Effector memory CD8-positive, alpha-beta T cell (primary cell): ENCODE data around the gene TRIB2.

Source experiments
- ATAC-seq: fragments of 150-1000 bp; cut with Tn5 transposase; replicated peaks from 2 replicates; pipeline ENCODE4 v1.10.0; 2021; ENCODE audit warnings: mild to moderate bottlenecking, moderate library complexity
- DNase-seq, 3 experiments: peaks; one replicate each; pipeline ENCODE4 v3.0.0; 2021
- H3K27ac Mint-ChIP-seq, 2 donors: one replicate each; pipeline ENCODE4 v1.8.0; 2022; ENCODE audit warnings: mild to moderate bottlenecking in 2 of 2, mixed read lengths in 2 of 2, moderate library complexity in 2 of 2
- H3K27me3 Mint-ChIP-seq, 2 donors: one replicate each; pipeline ENCODE4 v1.8.0; 2022; ENCODE audit warnings: mixed read lengths in 2 of 2
- H3K36me3 Mint-ChIP-seq: one replicate; pipeline ENCODE4 v1.8.0; 2022; ENCODE audit warnings: mild to moderate bottlenecking, moderate library complexity, mixed read lengths; ENCODE audit not compliant: insufficient read depth
- H3K4me1 Mint-ChIP-seq, 2 donors: one replicate each; pipeline ENCODE4 v1.8.0; 2022; ENCODE audit warnings: low read depth in 2 of 2, mixed read lengths in 2 of 2
- H3K4me3 Mint-ChIP-seq, 2 donors: one replicate each; pipeline ENCODE4 v1.8.0; 2022; ENCODE audit warnings: mild to moderate bottlenecking in 2 of 2, mixed read lengths in 2 of 2, moderate library complexity in 2 of 2
- H3K9me3 Mint-ChIP-seq, 2 donors: one replicate each; pipeline ENCODE4 v1.8.0; 2022; ENCODE audit warnings: mixed read lengths in 2 of 2

The TRIB2 gene

GRCh38 chr2:12718711-12719399 is 2.1 kb downstream of the TRIB2 start:
- Mint-ChIP-seq H3K4me1 (peaks cover 56 to 71% of the 10 kb centered on the region in 2 donors), H3K4me3 (peak overlapping the region; percentile 98 to 100), H3K27me3 (no peaks in the 10 kb centered on the region), H3K36me3 (peaks cover 31% of the 10 kb centered on the region), H3K27ac (peak overlapping the region; percentile 96 to 97), H3K9me3 (no peaks in the 10 kb centered on the region)
- no peak for DNase-seq
- ATAC-seq, result no peak

- Mint-ChIP-seq H3K4me1 (peaks cover 56 to 73% of the 10 kb centered on the region in 2 donors), H3K4me3 (peak overlapping the region; percentile 98 to 100), H3K9me3 (no peaks in the 10 kb centered on the region), H3K36me3 (peaks cover 37% of the 10 kb centered on the region), H3K27me3 (no peaks in the 10 kb centered on the region), H3K27ac (peak overlapping the region; percentile 96 to 97)
- no peak for DNase-seq
- no peak for ATAC-seq
Measured at GRCh38 chr2:12719400-12720277, 2.9 kb downstream of the TRIB2 start.

GRCh38 chr2:12720278-12720620 is 3.5 kb downstream of the TRIB2 start:
- Mint-ChIP-seq H3K4me3 (peak overlapping the region; percentile 98 to 100), H3K4me1 (peaks cover 58 to 76% of the 10 kb centered on the region in 2 donors), H3K9me3 (no peaks in the 10 kb centered on the region), H3K27ac (no peak overlapping the region), H3K36me3 (peaks cover 44% of the 10 kb centered on the region), H3K27me3 (no peaks in the 10 kb centered on the region)
- no peak for DNase-seq
- ATAC-seq, result no peak

- ATAC-seq (no peak), DNase-seq (no peak)
- H3K27ac Mint-ChIP-seq, result no peak overlapping the region
- no peaks in the 10 kb centered on the region for H3K27me3 Mint-ChIP-seq
- peaks cover 55 to 73% of the 10 kb centered on the region in 2 donors for H3K4me1 Mint-ChIP-seq
- peaks cover 49% of the 10 kb centered on the region for H3K36me3 Mint-ChIP-seq
- no peaks in the 10 kb centered on the region for H3K9me3 Mint-ChIP-seq
- H3K4me3 Mint-ChIP-seq, result peak overlapping the region; percentile 98 to 100
Measured at GRCh38 chr2:12720754-12721378, 4.1 kb downstream of the TRIB2 start.

GRCh38 chr2:12721566-12722446 is 5.1 kb downstream of the TRIB2 start:
- Mint-ChIP-seq H3K36me3 (peaks cover 47% of the 10 kb centered on the region), H3K4me1 (peaks cover 55 to 73% of the 10 kb centered on the region in 2 donors), H3K4me3 (peak overlapping the region; percentile 98 to 100), H3K27me3 (no peaks in the 10 kb centered on the region), H3K9me3 (no peaks in the 10 kb centered on the region), H3K27ac (peak overlapping the region in 1 of 2 donors; percentile 32)
- DNase-seq (no peak), ATAC-seq (no peak)

- no peaks in the 10 kb centered on the region for H3K9me3 Mint-ChIP-seq
- ATAC-seq (no peak), DNase-seq (no peak)
- peaks cover 64 to 80% of the 10 kb centered on the region in 2 donors for H3K4me1 Mint-ChIP-seq
- peak overlapping the region in 1 of 2 donors; percentile 32 for H3K27ac Mint-ChIP-seq
- H3K36me3 Mint-ChIP-seq, result peaks cover 39% of the 10 kb centered on the region
- peak overlapping the region; percentile 98 to 100 for H3K4me3 Mint-ChIP-seq
- no peaks in the 10 kb centered on the region for H3K27me3 Mint-ChIP-seq
Measured at GRCh38 chr2:12722447-12723316, 5.9 kb downstream of the TRIB2 start.

GRCh38 chr2:12723736-12724463 is 7.2 kb downstream of the TRIB2 start:
- no peak for ATAC-seq
- peaks cover 35% of the 10 kb centered on the region for H3K36me3 Mint-ChIP-seq
- no peak overlapping the region for H3K4me3 Mint-ChIP-seq
- H3K27ac Mint-ChIP-seq, result peak overlapping the region in 1 of 2 donors; percentile 6
- H3K4me1 Mint-ChIP-seq, result peaks cover 71 to 85% of the 10 kb centered on the region in 2 donors
- DNase-seq, result no peak
- H3K27me3 Mint-ChIP-seq, result no peaks in the 10 kb centered on the region
- H3K9me3 Mint-ChIP-seq, result no peaks in the 10 kb centered on the region

- Mint-ChIP-seq H3K4me1 (peaks cover 59 to 74% of the 10 kb centered on the region in 2 donors), H3K36me3 (peaks cover 38% of the 10 kb centered on the region), H3K27me3 (no peaks in the 10 kb centered on the region), H3K4me3 (no peak overlapping the region), H3K9me3 (no peaks in the 10 kb centered on the region), H3K27ac (peak overlapping the region; percentile 44 to 70)
- no peak for DNase-seq
- no peak for ATAC-seq
Measured at GRCh38 chr2:12725233-12726187, 8.8 kb downstream of the TRIB2 start.

GRCh38 chr2:12726271-12726670 is 9.5 kb downstream of the TRIB2 start:
- peak overlapping the region in 1 of 2 donors; percentile 44 for H3K27ac Mint-ChIP-seq
- ATAC-seq, result no peak

GRCh38 chr2:12727065-12727464 is 10.3 kb downstream of the TRIB2 start:
- ATAC-seq (no peak), DNase-seq (no peak)
- Mint-ChIP-seq H3K9me3 (no peaks in the 10 kb centered on the region), H3K4me1 (peaks cover 64 to 73% of the 10 kb centered on the region in 2 donors), H3K27me3 (no peaks in the 10 kb centered on the region), H3K27ac (peak overlapping the region in 1 of 2 donors; percentile 44), H3K4me3 (peak overlapping the region; percentile 76 to 79), H3K36me3 (peaks cover 41% of the 10 kb centered on the region)

More at GRCh38 chr2:12726271-12726670, 9.5 kb downstream of the TRIB2 start:
- H3K27me3 Mint-ChIP-seq, result no peaks in the 10 kb centered on the region
- peaks cover 38% of the 10 kb centered on the region for H3K36me3 Mint-ChIP-seq
- no peak for DNase-seq
- H3K4me3 Mint-ChIP-seq, result no peak overlapping the region
- no peaks in the 10 kb centered on the region for H3K9me3 Mint-ChIP-seq
- peaks cover 61 to 73% of the 10 kb centered on the region in 2 donors for H3K4me1 Mint-ChIP-seq

GRCh38 chr2:12727641-12728040 is 10.9 kb downstream of the TRIB2 start:
- peaks cover 62 to 73% of the 10 kb centered on the region in 2 donors for H3K4me1 Mint-ChIP-seq
- no peaks in the 10 kb centered on the region for H3K9me3 Mint-ChIP-seq
- H3K36me3 Mint-ChIP-seq, result peaks cover 45% of the 10 kb centered on the region
- no peak for ATAC-seq
- no peaks in the 10 kb centered on the region for H3K27me3 Mint-ChIP-seq
- DNase-seq, result no peak
- peak overlapping the region; percentile 75 to 90 for H3K27ac Mint-ChIP-seq
- peak overlapping the region; percentile 76 to 79 for H3K4me3 Mint-ChIP-seq
